ENCODE results near the gene PKIG. TPM values are rescaled to one million over a fixed set of nuclear protein-coding genes. Genes with fewer than 3 reads are reported as not detected.
A peak's percentile ranks its signal among the peaks of the same experiment; 100 is the strongest.

Gene PKIG
- total RNA-seq, 2 donors from 2014 or later, result 60.9 to 81.1 TPM

DNA sequence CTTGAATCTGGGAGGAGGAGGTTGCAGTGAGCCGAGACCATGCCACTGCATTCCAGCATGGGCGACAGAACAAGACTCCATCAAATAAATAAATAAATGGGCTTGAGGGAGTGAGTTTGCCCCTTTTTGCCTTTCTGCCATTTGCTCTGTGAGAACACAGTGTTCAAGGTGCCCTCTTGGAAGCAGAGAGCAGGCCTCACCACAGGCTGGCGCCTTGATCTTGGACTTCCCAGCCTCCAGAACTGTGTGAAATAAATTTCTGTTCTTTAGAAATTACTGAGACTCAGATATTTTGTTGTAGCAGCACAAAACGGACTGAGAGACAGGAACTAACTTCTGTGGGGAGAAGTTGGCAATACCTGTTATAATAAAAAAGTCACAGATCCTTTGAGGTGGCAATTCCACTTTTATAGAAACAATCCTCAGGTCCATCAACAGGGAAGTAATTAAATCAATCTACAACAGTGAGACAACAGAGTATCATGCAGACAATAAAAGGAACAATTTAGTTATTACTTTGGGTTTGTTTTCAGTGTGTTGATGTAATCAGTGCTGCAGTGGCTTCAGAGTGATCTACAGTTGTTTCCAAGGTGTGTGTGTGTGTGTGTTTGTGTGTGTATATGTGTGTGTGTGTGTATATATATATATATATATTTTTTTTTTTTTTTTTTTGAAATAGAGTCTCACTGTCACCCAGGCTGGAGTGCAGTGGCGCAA, 24.5 kb downstream of the PKIG start:
- H3K27me3 ChIP-seq (replicated peaks; ENCODE audit: insufficient read depth), result no peaks in the 10 kb centered on the region
- H3K4me3 ChIP-seq, result no peak overlapping the region
- TF ChIP-seq, protein P1, sequence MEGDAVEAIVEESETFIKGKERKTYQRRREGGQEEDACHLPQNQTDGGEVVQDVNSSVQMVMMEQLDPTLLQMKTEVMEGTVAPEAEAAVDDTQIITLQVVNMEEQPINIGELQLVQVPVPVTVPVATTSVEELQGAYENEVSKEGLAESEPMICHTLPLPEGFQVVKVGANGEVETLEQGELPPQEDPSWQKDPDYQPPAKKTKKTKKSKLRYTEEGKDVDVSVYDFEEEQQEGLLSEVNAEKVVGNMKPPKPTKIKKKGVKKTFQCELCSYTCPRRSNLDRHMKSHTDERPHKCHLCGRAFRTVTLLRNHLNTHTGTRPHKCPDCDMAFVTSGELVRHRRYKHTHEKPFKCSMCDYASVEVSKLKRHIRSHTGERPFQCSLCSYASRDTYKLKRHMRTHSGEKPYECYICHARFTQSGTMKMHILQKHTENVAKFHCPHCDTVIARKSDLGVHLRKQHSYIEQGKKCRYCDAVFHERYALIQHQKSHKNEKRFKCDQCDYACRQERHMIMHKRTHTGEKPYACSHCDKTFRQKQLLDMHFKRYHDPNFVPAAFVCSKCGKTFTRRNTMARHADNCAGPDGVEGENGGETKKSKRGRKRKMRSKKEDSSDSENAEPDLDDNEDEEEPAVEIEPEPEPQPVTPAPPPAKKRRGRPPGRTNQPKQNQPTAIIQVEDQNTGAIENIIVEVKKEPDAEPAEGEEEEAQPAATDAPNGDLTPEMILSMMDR (IDR thresholded peaks at IDR 0.05), result no peak
- TF ChIP-seq POLR2A (IDR thresholded peaks at IDR 0.05), result no peak
- TF ChIP-seq POLR2AphosphoS5 (IDR thresholded peaks at IDR 0.05), result no peak
- intact Hi-C loops (cut with DNase I), result loop anchor here (5.0 to 10.0 kb wide), 2 partner anchors 130 to 392 kb away; partner anchors contain the start of genes OSER1 and TTPAL
- no peaks in the 10 kb centered on the region for H3K36me3 ChIP-seq
- DNase-seq (ENCODE audit: low spot score), result no peak
- 83% methylated on average over 5 of the region's 5 CpGs for WGBS
- peaks cover 6% of the 10 kb centered on the region for H3K4me1 ChIP-seq (replicated peaks)
- H3K27ac ChIP-seq, result no peak overlapping the region
- no peaks in the 10 kb centered on the region for H3K9me3 ChIP-seq

DNA sequence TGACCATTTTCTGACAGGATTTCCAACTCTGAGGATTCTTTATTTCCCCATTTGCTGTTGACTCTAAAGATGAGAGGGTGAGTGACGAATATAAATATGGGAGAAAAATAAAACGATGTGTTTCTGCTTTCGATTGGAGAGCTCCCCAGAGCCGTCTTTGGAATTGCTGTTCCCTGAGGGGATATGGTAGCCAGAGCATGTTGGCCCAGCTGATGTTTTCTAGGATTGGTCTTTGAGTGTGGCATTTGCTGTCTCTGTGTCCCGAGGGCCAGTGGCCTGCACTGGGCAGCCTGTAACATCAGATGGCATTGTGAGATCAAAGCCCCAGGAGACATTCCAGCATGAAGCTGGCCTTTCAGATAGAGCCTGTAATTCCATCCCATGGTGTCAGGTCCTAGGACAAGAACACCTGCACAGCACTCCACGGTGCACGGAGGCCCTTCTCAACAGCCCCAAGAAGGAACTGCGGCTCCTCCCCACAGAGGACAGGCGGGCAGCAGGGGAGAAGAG, 26.7 kb downstream of the PKIG start:
- H3K36me3 ChIP-seq, result no peaks in the 10 kb centered on the region
- H3K27ac ChIP-seq, result peak overlapping the region; percentile 70 to 75
- no peak for TF ChIP-seq POLR2A (IDR thresholded peaks at IDR 0.05)
- TF ChIP-seq, protein P1 (IDR thresholded peaks at IDR 0.05), result no peak
- TF ChIP-seq POLR2AphosphoS5 (IDR thresholded peaks at IDR 0.05), result no peak
- no peak overlapping the region for H3K4me3 ChIP-seq
- intact Hi-C loops (cut with DNase I), result loop anchor here (2.0 to 10.0 kb wide), 3 partner anchors 76 to 394 kb away; partner anchors contain the start of genes OSER1 and TTPAL
- DNase-seq (ENCODE audit: low spot score), result no peak
- WGBS, result 52% methylated on average over 9 of the region's 9 CpGs
- H3K9me3 ChIP-seq, result no peaks in the 10 kb centered on the region
- peaks cover 6% of the 10 kb centered on the region for H3K4me1 ChIP-seq (replicated peaks)
- H3K27me3 ChIP-seq (replicated peaks; ENCODE audit: insufficient read depth), result no peaks in the 10 kb centered on the region

DNA sequence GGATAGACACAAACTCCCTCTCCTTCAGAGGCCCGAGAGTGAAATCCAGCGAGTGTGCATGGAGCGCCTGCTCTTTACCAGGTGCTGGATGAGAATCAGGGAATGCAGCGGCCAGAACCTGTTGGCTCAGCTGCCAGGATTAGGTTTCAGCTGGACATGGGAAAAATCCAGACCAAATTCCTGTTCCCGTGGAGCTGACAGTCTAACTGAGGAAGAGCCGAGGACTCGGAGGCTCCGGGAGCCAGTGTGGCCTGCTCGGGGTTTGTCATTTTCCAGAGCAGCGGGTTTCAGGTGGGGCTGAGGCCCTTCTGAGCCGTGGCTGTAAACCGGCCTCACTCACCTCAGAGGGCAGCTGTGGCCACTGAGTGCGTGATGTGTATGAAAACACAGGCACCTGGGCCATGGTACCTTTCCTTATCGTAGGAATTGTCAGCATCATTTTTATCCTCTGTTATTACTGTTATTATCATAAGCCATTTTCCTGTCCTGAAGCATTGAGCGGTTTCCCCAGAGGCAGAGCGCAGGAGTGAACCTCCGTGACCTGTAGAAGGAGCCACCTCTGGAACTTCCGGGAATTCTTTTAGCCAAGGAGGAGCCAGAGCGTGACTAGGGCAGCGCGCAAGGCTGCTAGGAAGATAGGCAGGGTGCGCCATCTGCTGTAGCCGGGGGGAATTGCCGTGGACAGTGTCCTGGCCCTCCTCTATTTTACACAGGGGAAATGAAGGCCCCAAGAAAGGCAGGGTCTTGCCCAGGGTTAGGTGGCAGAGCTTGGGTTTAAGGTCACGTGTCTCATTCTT, 27.3 kb downstream of the PKIG start:
- Histone ChIP-seq H3K4me3 (peak overlapping the region in 1 of 2 donors; percentile 3), H3K36me3 (no peaks in the 10 kb centered on the region), H3K27me3 (replicated peaks; ENCODE audit: insufficient read depth) (no peaks in the 10 kb centered on the region), H3K4me1 (replicated peaks) (peaks cover 6% of the 10 kb centered on the region), H3K9me3 (no peaks in the 10 kb centered on the region), H3K27ac (peak overlapping the region; percentile 70 to 75)
- intact Hi-C loops (cut with DNase I), result loop anchor here (2.0 to 10.0 kb wide), 6 partner anchors 71 to 395 kb away; partner anchors contain the start of genes FITM2, OSER1 and TTPAL
- TF ChIP-seq, protein P1 (IDR thresholded peaks at IDR 0.05), result peak; percentile 96 to 97 (median 96)
- no peak for TF ChIP-seq POLR2A (IDR thresholded peaks at IDR 0.05)
- TF ChIP-seq POLR2AphosphoS5 (IDR thresholded peaks at IDR 0.05), result peak; percentile 88
- 28% methylated on average over 25 of the region's 25 CpGs for WGBS
- DNase-seq (ENCODE audit: low spot score), result peak; percentile 82

DNA sequence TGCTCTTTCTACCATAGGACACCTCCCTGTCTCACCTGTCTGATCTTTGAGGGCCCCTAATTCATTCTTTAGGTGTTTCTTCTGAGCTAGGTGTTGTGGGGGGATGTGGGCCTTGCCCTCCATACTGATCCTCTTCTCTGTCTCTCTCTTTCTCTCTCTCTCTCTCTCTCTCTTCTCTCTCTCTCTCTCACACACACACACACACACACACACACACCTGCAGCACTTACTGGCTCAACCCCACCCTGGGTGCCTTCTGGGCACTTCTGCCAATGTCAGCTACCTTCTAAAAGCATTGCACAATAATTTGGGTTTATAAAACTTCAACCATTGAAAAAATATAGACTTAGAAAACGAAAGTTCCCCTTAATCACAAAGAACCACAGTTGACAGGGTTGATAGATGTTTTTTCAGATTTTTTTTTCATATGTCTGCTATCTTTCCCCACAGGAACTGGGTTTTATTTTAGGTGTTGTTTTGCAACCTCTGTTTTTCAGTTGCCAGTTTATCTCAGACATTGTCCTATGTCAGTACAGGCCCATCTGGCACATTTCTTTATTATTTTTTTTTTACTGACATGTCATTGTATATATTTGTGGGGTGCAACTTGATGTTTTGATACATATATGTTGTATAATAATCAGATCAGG, 28.1 kb downstream of the PKIG start:
- H3K4me1 ChIP-seq (replicated peaks), result peaks cover 6% of the 10 kb centered on the region

More for the DNA sequence above, 28.1 kb downstream of the PKIG start:
- H3K9me3 ChIP-seq, result no peaks in the 10 kb centered on the region
- no peak for DNase-seq (ENCODE audit: low spot score)
- WGBS, result 11% methylated on average over 1 of the region's 1 CpG
- no peak overlapping the region for H3K4me3 ChIP-seq
- no peaks in the 10 kb centered on the region for H3K27me3 ChIP-seq (replicated peaks; ENCODE audit: insufficient read depth)
- H3K27ac ChIP-seq, result peak overlapping the region; percentile 70 to 75
- intact Hi-C loops (cut with DNase I), result loop anchor here (2.0 to 10.0 kb wide), 3 partner anchors 72 to 296 kb away; partner anchors contain the start of gene FITM2
- no peaks in the 10 kb centered on the region for H3K36me3 ChIP-seq
- TF ChIP-seq, protein P1 (IDR thresholded peaks at IDR 0.05), result no peak
- no peak for TF ChIP-seq POLR2A (IDR thresholded peaks at IDR 0.05)
- no peak for TF ChIP-seq POLR2AphosphoS5 (IDR thresholded peaks at IDR 0.05)
